DOHH2 (cell line): ENCODE measurements around the gene PAPOLB.

Experiments
- CTCF ChIP-seq: fragments of 200-600 bp; sonication (generic); IDR thresholded peaks from one replicate; pipeline ENCODE4 v1.5.1; 2014; ENCODE audit warnings: antibody characterized with exemption, mild to moderate bottlenecking, low read depth, low read length; ENCODE audit not compliant: poor library complexity, severe bottlenecking
- EZH2phosphoT487 ChIP-seq: fragments of 200-600 bp; sonication (generic); IDR thresholded peaks from 2 replicates; pipeline ENCODE4 v1.6.1; 2017; ENCODE audit warnings: borderline replicate concordance, mild to moderate bottlenecking, antibody characterized with exemption, low read length, moderate library complexity, mixed read lengths

DNA sequence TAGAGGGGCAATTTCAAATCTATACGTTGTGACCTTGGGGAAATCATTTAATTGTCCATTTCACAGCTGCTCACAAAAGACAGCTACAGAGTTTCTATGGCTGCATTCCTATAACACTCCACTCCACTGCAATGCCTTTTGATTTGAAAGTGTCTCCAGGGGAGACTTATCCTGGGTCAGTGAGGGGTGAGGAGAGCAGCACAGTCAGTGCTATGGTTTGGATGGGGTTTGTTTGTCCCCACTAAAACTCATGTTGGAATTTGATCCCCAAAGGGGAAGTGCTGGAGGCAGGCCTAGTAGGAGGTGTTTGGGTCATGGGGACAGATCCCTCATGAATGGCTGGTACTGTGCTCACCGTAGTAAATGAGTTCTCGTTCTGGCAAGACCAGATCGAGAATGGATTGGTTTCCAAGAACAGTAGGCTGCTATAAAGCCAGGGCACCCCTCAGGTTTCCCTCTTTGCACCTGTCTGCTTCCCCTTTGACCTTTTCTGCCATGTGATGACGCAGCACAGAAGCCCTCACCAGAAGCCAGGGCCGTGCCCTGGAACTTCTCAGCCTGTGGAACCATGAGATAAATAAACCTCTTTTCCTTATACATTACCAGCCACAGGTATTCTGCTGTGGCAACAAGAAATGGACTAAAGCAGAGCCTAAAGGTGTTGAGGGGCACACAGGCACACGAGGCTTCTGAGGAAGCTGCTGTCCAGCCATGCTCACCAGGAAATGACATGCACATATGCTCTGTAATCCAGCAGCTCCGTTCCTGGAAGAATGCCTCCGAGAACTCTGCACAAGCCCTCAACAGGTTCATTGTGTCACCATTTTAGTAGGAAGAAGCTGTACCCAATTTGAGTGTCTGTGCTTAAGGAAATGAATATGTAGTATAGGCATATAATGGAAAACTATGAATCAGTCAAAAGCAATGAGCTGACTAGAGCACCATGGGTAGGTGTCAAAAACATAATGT, 5.0 kb upstream of the PAPOLB start:
- TF ChIP-seq CTCF, result no peak
- TF ChIP-seq EZH2phosphoT487, result no peak
